NCI-H345 treated with DMSO at 0.1 percent for 48 hours (cell line): ENCODE results near the gene UTP14C.
"Not testable (repeated sequence)": the region's sequence is repeated elsewhere in the genome, so short reads cannot be mapped to it uniquely, and the experiment has no call there.

ENCODE experiments used
- DNase-seq: peaks from one replicate; lab custom pipeline; 2025; ENCODE audit not compliant: unreplicated experiment; lab: John Stamatoyannopoulos, UW

The UTP14C gene, protein sequence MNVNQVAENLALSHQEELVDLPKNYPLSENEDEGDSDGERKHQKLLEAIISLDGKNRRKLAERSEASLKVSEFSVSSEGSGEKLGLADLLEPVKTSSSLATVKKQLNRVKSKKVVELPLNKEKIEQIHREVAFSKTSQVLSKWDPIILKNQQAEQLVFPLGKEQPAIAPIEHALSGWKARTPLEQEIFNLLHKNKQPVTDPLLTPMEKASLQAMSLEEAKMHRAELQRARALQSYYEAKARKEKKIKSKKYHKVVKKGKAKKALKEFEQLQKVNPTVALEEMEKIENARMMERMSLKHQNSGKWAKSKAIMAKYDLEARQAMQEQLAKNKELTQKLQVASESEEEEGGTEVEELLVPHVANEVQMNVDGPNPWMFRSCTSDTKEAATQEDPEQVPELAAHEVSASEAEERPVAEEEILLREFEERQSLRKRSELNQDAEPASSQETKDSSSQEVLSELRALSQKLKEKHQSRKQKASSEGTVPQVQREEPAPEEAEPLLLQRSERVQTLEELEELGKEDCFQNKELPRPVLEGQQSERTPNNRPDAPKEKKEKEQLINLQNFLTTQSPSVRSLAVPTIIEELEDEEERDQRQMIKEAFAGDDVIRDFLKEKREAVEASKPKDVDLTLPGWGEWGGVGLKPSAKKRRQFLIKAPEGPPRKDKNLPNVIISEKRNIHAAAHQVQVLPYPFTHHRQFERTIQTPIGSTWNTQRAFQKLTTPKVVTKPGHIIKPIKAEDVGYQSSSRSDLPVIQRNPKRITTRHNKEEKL

GRCh38 chr13:52024481-52024880 lies at the start of gene UTP14C:
UTP14C (plus strand) TSS chr13:52024691; CDS start chr13:52028805, 4,114 bp downstream.
- DNase-seq, result no peak

GRCh38 chr13:51976423-51976822 lies 48.1 kb upstream of the UTP14C start:
- DNase-seq, result no peak

- no peak for DNase-seq
Measured at GRCh38 chr13:51976890-51977289, 47.6 kb upstream of the UTP14C start.

DNA sequence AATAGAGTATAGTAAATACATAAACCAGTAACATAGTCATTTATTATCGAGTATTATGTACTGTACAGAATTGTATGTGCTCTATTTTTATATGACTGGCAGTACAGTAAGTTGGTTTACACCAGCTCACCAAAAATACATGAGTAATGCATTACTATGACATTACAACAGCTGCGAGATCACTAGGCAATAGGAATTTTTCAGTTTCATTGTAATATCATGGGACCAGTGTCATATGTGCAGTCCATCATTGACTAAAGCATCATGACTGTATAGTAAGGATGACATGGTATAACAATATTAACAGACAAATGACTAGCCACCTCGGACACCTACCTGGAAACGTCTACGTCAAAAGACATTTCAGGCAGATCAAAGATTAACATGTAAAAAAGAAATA lies 46.9 kb upstream of the UTP14C start:
- DNase-seq, result no peak

DNA sequence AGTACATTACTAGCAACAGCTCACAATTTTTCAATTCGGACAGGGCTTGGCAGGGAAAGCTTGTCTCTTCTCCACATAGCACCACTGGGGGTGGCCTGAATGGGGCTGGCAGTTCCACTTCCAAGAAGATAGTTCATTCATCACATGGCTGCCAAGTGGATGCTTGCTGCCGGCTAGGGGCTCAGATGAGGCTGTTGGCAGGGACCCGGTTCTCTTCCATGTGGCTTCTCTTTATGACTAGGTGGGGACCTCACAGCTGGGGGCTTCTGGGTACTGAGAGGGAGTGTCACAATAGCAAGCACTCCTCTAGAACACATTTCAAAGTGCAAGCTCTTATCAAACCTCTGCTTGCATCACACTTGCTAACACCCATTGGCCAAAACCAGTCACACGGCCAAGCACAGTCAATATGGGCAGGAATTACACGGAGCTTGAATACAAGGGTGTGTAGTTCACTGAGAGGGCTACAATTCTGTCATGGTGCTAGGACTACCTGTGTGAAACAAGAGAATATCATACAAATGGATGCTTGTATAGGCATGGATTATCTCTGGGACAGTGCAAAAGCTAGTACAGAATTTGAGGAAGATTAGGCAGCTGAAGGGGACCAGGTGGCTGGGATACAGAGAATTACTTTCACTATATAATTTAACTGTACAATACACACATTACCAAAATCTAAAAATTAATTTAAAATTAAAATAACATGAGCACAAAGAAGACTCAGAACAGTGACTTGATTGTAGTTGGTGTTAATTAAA lies 45.5 kb upstream of the UTP14C start:
- no peak for DNase-seq

DNA sequence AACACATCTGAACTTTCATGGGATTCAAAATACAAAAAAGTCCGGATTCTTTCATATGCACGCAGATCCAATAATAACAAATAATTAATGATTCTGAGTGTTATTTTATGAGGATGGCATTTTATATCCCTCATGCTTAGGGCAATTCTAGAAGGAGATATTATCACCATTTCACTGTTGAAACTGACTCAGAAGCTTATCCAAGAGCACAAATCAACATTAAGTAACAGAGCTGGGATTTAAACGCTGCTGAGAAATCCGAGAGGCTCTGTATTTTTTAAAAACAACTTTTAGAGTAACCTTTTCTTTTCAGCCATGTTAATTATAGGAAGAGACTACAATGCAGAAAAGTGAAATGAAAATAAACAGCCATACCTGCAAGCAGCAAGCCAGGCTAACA lies 43.6 kb upstream of the UTP14C start:
- no peak for DNase-seq

- no peak for DNase-seq
Measured at GRCh38 chr13:51981355-51981754, 43.1 kb upstream of the UTP14C start.

DNA sequence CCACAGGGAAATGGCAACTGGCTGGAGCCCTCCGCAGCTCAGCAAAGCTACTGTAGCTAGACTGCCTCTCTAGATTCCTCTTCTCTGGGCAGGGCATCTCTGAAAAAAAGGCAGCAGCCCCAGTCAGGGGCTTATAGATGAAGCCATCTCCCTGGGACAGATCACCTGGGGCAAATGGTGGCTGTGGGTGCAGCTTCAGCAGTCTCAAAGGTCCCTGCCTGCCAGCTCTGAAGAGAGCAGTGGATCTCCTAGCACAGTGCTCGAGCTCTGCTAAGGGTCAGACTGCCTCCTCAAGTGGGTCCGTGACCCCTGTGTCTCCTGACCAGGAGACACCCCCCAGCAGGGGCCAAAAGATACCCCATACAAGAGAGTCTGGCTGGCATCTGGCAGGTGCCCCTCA lies 41.2 kb upstream of the UTP14C start:
- not testable (repeated sequence) for DNase-seq

DNA sequence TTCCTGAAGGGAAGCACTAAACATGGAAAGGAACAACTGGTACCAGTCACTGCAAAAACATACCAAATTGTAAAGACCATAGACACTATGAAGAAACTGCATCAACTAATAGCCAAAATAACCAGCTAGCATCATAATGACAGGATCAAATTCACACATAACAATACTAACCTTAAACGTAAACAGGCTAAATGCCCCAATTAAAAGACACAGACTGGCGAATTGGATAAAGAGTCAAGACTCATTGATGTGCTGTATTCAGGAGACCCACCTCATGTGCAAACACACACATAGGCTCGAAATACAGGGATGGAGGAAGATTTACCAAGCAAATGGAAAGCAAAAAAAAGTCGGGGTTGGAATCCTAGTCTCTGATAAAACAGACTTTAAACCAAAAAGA lies 39.6 kb upstream of the UTP14C start:
- not testable (repeated sequence) for DNase-seq

DNA sequence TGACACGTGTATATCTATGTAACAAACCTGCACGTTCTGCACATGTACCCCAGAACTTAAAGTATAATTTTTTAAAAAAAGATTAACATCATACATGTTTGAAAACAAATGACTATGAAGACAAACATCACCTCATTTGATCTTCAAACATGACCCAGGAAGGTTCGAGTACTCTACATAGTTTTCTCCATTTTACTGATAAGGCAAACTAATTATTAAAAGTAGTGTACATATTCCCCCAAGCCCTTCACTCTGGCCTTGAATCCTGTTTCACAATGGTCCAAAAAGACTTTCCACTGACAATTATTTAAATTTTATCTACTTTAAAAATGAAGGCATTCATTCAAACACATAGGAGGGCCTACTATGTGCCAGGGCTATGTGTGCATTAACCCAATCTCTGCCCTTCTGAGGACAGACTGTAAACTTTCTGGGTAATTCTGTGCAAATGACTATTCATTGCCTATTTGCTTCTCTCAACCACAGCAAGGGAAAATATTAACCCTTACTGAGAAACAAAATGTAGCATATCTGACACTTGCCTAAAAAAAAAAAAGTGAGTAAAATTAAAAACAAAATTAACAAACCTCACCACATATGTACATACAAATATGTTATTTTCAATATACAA lies 35.4 kb upstream of the UTP14C start:
- DNase-seq, result no peak

DNA sequence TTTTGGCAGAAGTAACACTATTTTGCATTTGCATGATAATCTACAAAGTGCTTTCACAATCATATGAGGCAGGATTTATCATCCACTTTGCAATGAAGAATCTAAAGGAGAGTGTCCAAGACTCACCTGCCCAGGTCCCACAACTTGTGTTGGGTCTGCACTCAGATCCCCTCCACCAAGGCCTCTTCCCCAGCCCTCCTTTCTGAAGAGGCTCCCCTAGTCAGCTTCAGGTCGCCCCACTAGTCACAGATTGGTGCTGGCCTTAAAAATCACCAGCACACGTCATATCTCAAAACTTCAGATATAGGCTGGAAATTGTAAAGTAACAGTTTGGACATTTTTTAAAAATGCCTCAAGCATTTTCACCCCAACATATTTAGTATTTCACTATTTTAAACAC lies 30.8 kb upstream of the UTP14C start:
- DNase-seq, result no peak

- DNase-seq, result no peak
Measured at GRCh38 chr13:51995677-51996551, 28.6 kb upstream of the UTP14C start.

DNA sequence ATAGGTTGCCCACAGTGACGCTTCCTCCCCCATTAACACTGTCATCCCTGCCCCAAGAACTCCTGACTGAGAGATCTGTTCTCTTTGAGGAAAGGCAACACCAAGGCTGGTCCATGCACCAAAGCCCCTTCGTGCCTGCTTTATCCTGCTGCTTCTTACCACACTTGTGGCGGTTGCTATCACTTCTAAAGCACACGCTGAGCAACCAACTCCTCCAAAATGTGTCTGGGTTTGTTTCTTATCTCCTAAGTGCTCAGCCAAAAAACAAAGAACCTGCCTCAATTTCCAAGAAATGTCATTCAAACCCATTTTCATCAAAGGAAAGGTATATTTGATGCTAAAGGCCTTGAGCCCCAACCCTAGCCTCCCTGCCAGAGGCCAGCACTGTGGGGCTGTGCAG lies 27.9 kb upstream of the UTP14C start:
- DNase-seq, result no peak

GRCh38 chr13:51997186-51997585 lies 27.3 kb upstream of the UTP14C start:
- no peak for DNase-seq

DNA sequence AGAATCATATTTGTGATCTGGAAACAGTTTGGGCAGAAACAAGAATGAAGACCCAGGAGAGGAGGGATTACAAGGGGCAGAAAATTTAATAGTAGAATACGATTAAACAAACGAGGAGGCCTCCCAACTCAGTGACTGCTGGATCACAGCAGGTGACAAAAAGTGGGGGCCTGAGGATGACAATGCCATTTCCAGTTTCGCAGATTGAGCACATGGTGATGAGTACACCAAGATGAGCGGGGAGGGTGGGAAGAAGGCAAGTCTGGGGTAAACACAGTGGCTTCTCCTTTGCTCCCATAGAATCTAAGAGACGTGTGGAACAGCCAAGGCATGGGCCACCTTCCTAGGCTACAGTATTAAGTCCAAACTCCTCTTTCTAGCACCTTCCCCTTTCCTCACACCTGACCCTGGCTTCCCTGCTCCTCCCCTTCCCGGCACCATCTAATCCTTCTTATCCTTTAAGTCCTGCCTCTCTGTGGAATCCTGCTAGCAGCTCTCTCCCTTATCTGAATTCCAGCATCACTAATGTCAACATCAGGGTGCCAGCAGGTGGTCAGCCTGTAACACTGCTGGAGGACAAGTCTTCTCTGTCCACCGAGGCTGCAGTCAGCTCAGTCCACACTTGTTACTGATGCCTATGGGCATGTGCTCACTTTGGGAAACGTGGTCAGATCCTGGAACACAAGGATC lies 26.7 kb upstream of the UTP14C start:
- no peak for DNase-seq

- no peak for DNase-seq
Measured at GRCh38 chr13:51998723-51999509, 25.6 kb upstream of the UTP14C start.

GRCh38 chr13:51999510-51999911 lies 25.0 kb upstream of the UTP14C start:
- no peak for DNase-seq

DNA sequence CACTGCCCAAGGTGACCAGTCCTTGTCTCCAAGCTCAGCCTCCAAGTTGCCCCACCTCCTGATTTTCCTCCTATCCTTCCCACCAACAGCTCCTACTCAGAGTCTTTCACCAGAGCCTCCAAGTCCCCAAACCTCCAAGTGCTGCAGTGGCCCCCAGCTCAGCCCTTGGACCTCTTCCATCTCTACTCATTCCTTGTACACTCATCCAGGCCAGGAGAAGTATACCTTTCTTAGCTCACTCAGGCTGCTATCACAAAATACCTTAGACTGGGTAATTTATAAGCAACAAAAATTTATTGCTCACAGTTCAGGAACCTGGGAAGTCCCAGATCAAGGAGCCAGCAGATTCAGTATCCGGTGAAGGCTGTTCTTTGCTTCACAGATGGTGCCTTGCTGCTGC lies 24.6 kb upstream of the UTP14C start:
- DNase-seq, result no peak
